ENCODE measurements around the gene WDR6. TPM values are rescaled to one million over a fixed set of nuclear protein-coding genes. Genes with fewer than 3 reads are reported as not detected.

The WDR6 gene
- total RNA-seq, 3 donors from 2014 or later (not counting 1 experiment from before 2014, with no cell fraction given) = 113 to 167 (median 129) TPM

DNA sequence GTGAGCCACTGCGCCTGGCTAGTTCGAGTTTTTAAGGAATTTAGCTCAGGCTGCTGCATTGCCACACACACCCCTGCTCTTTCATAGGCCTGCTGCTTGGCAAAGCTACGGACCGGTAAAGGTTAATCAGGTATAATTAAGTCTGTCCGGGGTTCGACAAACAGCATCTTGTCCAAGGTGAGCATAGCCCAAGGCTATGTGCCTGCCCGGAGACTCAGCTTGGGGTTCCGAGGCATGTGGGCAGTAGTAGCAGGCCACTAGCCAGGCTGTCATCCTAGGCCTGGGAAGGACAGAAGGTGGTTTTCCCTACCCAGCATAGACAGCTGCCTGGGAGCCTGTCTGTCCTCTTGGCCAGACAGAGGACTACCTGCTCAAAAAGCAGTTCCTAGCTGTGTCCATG, 10.6 kb upstream of the WDR6 start:
- Mint-ChIP-seq H3K27me3 (ENCODE audit: low read depth in 2 of 2) (no peaks in the 10 kb centered on the region), H3K4me3 (no peak overlapping the region), H3K4me1 (peaks cover 14 to 18% of the 10 kb centered on the region in 2 donors), H3K36me3 (no peaks in the 10 kb centered on the region), H3K9me3 (no peaks in the 10 kb centered on the region), H3K27ac (no peak overlapping the region)
- H3K36me3 ChIP-seq (ENCODE audit: control insufficient read depth, insufficient read depth, low read length) = no peaks in the 10 kb centered on the region
- no peaks in the 10 kb centered on the region for H3K9me3 ChIP-seq (ENCODE audit: control insufficient read depth, insufficient read depth, low read length)
- intact Hi-C loops (cut with micrococcal nuclease) = no loop called here
- over 99% methylated on average over 8 of the region's 8 CpGs for WGBS (ENCODE audit: insufficient coverage)
- no peak overlapping the region for H3K4me3 ChIP-seq (ENCODE audit: low read length)
- TF ChIP-seq CTCF (IDR thresholded peaks at IDR 0.05) = no peak
- DNase-seq (no peak), ATAC-seq (no peak)
- peaks cover 2% of the 10 kb centered on the region for H3K4me1 ChIP-seq (ENCODE audit: control insufficient read depth, insufficient read depth, low read length)
- no peak overlapping the region for H3K27ac ChIP-seq (ENCODE audit: low read length)
- H3K27me3 ChIP-seq (ENCODE audit: control insufficient read depth, insufficient read depth, low read length) = no peaks in the 10 kb centered on the region

- Mint-ChIP-seq H3K27ac (no peak overlapping the region), H3K9me3 (no peaks in the 10 kb centered on the region), H3K36me3 (no peaks in the 10 kb centered on the region), H3K4me1 (peaks cover 8 to 14% of the 10 kb centered on the region in 2 donors), H3K27me3 (ENCODE audit: low read depth in 2 of 2) (no peaks in the 10 kb centered on the region), H3K4me3 (no peak overlapping the region)
- no peak overlapping the region for H3K27ac ChIP-seq (ENCODE audit: low read length)
- intact Hi-C loops (cut with micrococcal nuclease) = no loop called here
- ATAC-seq (no peak), DNase-seq (no peak)
- no peak for TF ChIP-seq CTCF (IDR thresholded peaks at IDR 0.05)
- no peaks in the 10 kb centered on the region for H3K4me1 ChIP-seq (ENCODE audit: control insufficient read depth, insufficient read depth, low read length)
- H3K9me3 ChIP-seq (ENCODE audit: control insufficient read depth, insufficient read depth, low read length) = no peaks in the 10 kb centered on the region
- H3K36me3 ChIP-seq (ENCODE audit: control insufficient read depth, insufficient read depth, low read length) = no peaks in the 10 kb centered on the region
- no peaks in the 10 kb centered on the region for H3K27me3 ChIP-seq (ENCODE audit: control insufficient read depth, insufficient read depth, low read length)
- no peak overlapping the region for H3K4me3 ChIP-seq (ENCODE audit: low read length)
- WGBS (ENCODE audit: insufficient coverage) = 92% methylated on average over 8 of the region's 8 CpGs
Measured at GRCh38 chr3:48997102-48997635, 10.0 kb upstream of the WDR6 start.

- no peak overlapping the region for H3K27ac ChIP-seq (ENCODE audit: low read length)
- Mint-ChIP-seq H3K4me1 (peaks cover 8 to 14% of the 10 kb centered on the region in 2 donors), H3K4me3 (no peak overlapping the region), H3K9me3 (no peaks in the 10 kb centered on the region), H3K36me3 (no peaks in the 10 kb centered on the region), H3K27me3 (ENCODE audit: low read depth in 2 of 2) (no peaks in the 10 kb centered on the region), H3K27ac (no peak overlapping the region)
- no peaks in the 10 kb centered on the region for H3K36me3 ChIP-seq (ENCODE audit: control insufficient read depth, insufficient read depth, low read length)
- WGBS (ENCODE audit: insufficient coverage) = 97% methylated on average over 18 of the region's 20 CpGs
- no peak overlapping the region for H3K4me3 ChIP-seq (ENCODE audit: low read length)
- ATAC-seq = no peak
- intact Hi-C loops (cut with micrococcal nuclease) = no loop called here
- H3K4me1 ChIP-seq (ENCODE audit: control insufficient read depth, insufficient read depth, low read length) = no peaks in the 10 kb centered on the region
- H3K27me3 ChIP-seq (ENCODE audit: control insufficient read depth, insufficient read depth, low read length) = no peaks in the 10 kb centered on the region
- H3K9me3 ChIP-seq (ENCODE audit: control insufficient read depth, insufficient read depth, low read length) = no peaks in the 10 kb centered on the region
- no peak for TF ChIP-seq CTCF (IDR thresholded peaks at IDR 0.05)
- DNase-seq = no peak
Measured at GRCh38 chr3:48997714-48998637, 9.2 kb upstream of the WDR6 start.

All from natural killer cell (primary cell).